Measurements from ENCODE around the gene ZBTB45. TPM values are rescaled to one million over a fixed set of nuclear protein-coding genes. Genes with fewer than 3 reads are reported as not detected.
"Not testable (repeated sequence)": the region's sequence is repeated elsewhere in the genome, so short reads cannot be mapped to it uniquely, and the experiment has no call there.

ZBTB45 gene
- total RNA-seq, 1 donor from 2014 or later = 46.5 TPM

- peak within 1 kb of the TSS; percentile 84 to 93 for H3K27ac ChIP-seq
- intact Hi-C loops (cut with DNase I) = loop anchor here (1.0 kb wide), 2 partner anchors 23 to 36 kb away; partner anchors contain the start of gene ZNF132
- no peak for TF ChIP-seq CTCF (IDR thresholded peaks at IDR 0.05)
- H3K4me3 ChIP-seq = peak within 1 kb of the TSS; percentile 65 to 68
- no peaks in the 10 kb centered on the region for H3K27me3 ChIP-seq
- H3K4me1 ChIP-seq = peaks cover 3 to 15% of the 10 kb centered on the region in 2 donors
- H3K9me3 ChIP-seq = no peaks in the 10 kb centered on the region
- peaks cover 21 to 42% of the 10 kb centered on the region in 2 donors for H3K36me3 ChIP-seq
- peak; percentile 93 to 99 for DNase-seq (ENCODE audit: low spot score in 2 of 2)
These were observed 43.7 kb downstream of the ZBTB45 start, which contains the start of gene ZNF446 for GRCh38 chr19:58475714-58476497. TSS of gene ZNF446 (plus strand) at chr19:58476352. CDS start at chr19:58477219, 867 bp downstream.

DNA sequence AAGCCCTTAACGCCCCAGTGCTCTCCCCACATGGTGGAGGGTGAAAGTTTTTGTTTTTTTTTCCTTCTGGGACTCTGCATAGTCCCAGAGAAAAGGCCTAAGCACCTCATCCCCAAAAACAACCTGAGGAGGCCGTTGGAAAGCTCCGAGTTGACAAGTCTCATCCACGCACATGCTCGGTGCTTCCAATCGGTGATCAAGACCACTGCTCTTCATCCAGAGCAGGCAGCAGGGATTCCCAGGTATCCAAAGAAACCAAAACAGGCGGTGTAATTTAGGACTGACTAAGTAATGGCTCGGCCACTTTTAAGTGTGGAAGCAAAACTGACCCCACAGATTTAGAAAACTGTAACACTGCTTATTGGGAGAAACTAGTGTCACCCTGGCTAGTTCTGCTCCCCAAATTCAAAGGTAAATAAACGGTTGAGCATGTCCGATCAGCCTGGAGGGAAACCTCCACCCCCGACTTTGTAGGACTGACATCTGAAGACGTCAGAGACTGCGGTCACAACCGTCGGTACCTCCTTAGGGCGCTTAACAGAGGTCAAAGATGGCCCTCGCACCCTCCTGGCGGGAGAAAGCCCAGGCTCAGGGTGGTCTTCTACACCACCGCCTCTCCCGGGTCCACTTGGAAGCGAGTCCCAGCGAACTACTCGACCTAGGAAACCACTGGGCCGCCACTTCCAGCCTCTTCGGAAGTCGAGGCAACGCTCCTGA is 44.5 kb downstream of the ZBTB45 start:
- intact Hi-C loops (cut with DNase I) = no loop called here
- peak overlapping the region; percentile 84 to 93 for H3K27ac ChIP-seq
- no peaks in the 10 kb centered on the region for H3K27me3 ChIP-seq
- DNase-seq (ENCODE audit: low spot score in 2 of 2) = no peak
- H3K4me1 ChIP-seq = peaks cover 3 to 15% of the 10 kb centered on the region in 2 donors
- no peaks in the 10 kb centered on the region for H3K9me3 ChIP-seq
- peak overlapping the region; percentile 65 to 68 for H3K4me3 ChIP-seq
- H3K36me3 ChIP-seq = peaks cover 20 to 42% of the 10 kb centered on the region in 2 donors
- no peak for TF ChIP-seq CTCF (IDR thresholded peaks at IDR 0.05)

DNA sequence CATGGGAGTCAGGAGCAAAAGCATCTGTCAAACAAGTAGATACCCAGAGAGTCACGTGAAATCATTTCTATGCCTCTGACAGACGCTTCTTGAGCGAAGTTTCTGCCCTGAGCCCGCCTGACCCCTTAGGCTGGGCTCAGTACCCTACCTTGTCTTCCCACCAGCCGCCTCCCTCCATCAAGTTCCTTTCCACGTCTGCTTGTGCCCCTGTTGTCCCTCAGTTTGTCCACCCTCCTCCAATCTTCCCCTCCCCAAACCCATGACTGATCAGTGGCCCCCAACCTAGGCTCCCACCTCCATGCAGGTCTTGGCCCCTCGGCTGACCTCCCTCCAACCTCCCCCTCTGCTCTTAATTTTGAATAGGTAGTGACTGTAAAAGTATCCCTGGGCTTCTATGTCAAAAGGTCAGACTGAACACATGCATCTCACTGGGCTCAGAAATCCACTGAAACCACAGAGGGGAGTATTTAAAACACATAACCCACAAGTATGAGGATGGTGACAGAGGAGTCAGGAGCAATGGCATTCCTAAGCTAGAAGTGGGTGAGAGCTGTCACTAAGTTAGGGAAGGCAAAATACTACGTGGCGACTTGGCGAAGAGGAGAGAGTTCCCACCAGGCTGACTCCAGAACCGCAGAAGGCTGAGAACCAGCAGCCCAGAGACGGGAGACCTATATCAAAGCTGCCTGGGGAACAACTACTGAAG is 45.2 kb downstream of the ZBTB45 start:
- Histone ChIP-seq H3K4me3 (no peak overlapping the region), H3K27ac (peak overlapping the region in 1 of 2 donors; percentile 84), H3K9me3 (no peaks in the 10 kb centered on the region), H3K27me3 (no peaks in the 10 kb centered on the region), H3K36me3 (peaks cover 22 to 42% of the 10 kb centered on the region in 2 donors), H3K4me1 (peaks cover 3 to 15% of the 10 kb centered on the region in 2 donors)
- no peak for DNase-seq (ENCODE audit: low spot score in 2 of 2)
- intact Hi-C loops (cut with DNase I) = no loop called here
- TF ChIP-seq CTCF (IDR thresholded peaks at IDR 0.05) = no peak

GRCh38 chr19:58473775-58474174 is 45.8 kb downstream of the ZBTB45 start:
- no peak overlapping the region for H3K27ac ChIP-seq
- peaks cover 3 to 15% of the 10 kb centered on the region in 2 donors for H3K4me1 ChIP-seq
- intact Hi-C loops (cut with DNase I) = no loop called here
- no peak overlapping the region for H3K4me3 ChIP-seq
- no peaks in the 10 kb centered on the region for H3K27me3 ChIP-seq
- H3K9me3 ChIP-seq = no peaks in the 10 kb centered on the region
- no peak for TF ChIP-seq CTCF (IDR thresholded peaks at IDR 0.05)
- peaks cover 21 to 42% of the 10 kb centered on the region in 2 donors for H3K36me3 ChIP-seq
- DNase-seq (ENCODE audit: low spot score in 2 of 2) = no peak

DNA sequence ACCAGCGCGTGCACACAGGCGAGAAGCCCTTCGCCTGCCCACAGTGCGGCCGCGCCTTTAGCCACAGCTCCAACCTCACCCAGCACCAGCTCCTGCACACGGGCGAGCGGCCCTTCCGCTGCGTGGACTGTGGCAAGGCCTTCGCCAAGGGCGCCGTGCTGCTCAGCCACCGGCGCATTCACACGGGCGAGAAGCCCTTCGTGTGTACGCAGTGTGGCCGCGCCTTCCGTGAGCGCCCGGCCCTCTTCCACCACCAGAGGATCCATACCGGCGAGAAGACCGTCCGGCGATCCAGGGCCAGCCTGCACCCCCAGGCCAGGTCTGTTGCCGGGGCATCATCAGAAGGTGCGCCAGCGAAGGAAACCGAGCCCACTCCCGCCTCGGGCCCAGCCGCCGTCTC is 47.9 kb downstream of the ZBTB45 start:
- DNase-seq (ENCODE audit: low spot score in 2 of 2) = no peak
- TF ChIP-seq CTCF (IDR thresholded peaks at IDR 0.05) = no peak
- peaks cover 20 to 42% of the 10 kb centered on the region in 2 donors for H3K36me3 ChIP-seq
- no peak overlapping the region for H3K4me3 ChIP-seq
- no peaks in the 10 kb centered on the region for H3K9me3 ChIP-seq
- no peaks in the 10 kb centered on the region for H3K27me3 ChIP-seq
- intact Hi-C loops (cut with DNase I) = no loop called here
- H3K27ac ChIP-seq = no peak overlapping the region
- H3K4me1 ChIP-seq = peaks cover 3 to 17% of the 10 kb centered on the region in 2 donors

GRCh38 chr19:58470837-58471543 is 48.6 kb downstream of the ZBTB45 start:
- Histone ChIP-seq H3K4me1 (peaks cover 3 to 17% of the 10 kb centered on the region in 2 donors), H3K36me3 (peaks cover 20 to 42% of the 10 kb centered on the region in 2 donors)
- H3K27me3 ChIP-seq; H3K27ac ChIP-seq; H3K9me3 ChIP-seq; DNase-seq (ENCODE audit: low spot score in 2 of 2); H3K4me3 ChIP-seq; intact Hi-C loops (cut with DNase I): not testable (repeated sequence)
